Adrenal gland (tissue), 12 donors: ENCODE data around the gene MIER1. TPM values are rescaled to one million over a fixed set of nuclear protein-coding genes. Genes with fewer than 3 reads are reported as not detected.
"Not testable (repeated sequence)": the region's sequence is repeated elsewhere in the genome, so short reads cannot be mapped to it uniquely, and the experiment has no call there.

Experiments used
- DNase-seq, 7 donors: peaks; one replicate each; pipeline ENCODE4 v3.0.0-alpha.2; 2019 to 2020
- H3K27ac ChIP-seq, 5 donors: fragments of 200-600 bp; sonication (generic) in 4 of 5; 1 replicate in 3 of 5; 2 replicates in 2 of 5; pipeline versions ENCODE4 v1.5.1 to v1.8.0; 2016 to 2020; ENCODE audit warnings: mild to moderate bottlenecking in 1 of 5
- H3K27me3 ChIP-seq: fragments of 200-600 bp; 2 replicates; pipeline ENCODE4 v1.8.0; 2021
- H3K36me3 ChIP-seq, 2 donors: fragments of 200-600 bp; replicated peaks in 1 of 2; 1 replicate in 1 of 2; 2 replicates in 1 of 2; pipeline versions ENCODE4 v1.5.1 to v1.8.0; 2018 to 2022
- H3K4me1 ChIP-seq, 2 donors: fragments of 200-600 bp; replicated peaks in 1 of 2; 1 replicate in 1 of 2; 2 replicates in 1 of 2; pipeline versions ENCODE4 v1.5.1 to v1.8.0; 2018 to 2021
- H3K4me3 ChIP-seq, 4 donors: fragments of 200-600 bp; sonication (generic) in 3 of 4; one replicate each; pipeline ENCODE4 v1.5.1; 2016 to 2018
- H3K9me3 ChIP-seq, 3 donors: fragments of 200-600 bp; sonication (generic) in 1 of 3; replicated peaks in 1 of 3; 1 replicate in 2 of 3; 2 replicates in 1 of 3; pipeline versions ENCODE4 v1.5.1 to v1.8.0; 2016 to 2021
- POLR2A ChIP-seq, 2 donors: fragments of 450-650 bp; IDR thresholded peaks; one replicate each; pipeline ENCODE4 v1.6.1; 2017; ENCODE audit warnings: antibody characterized with exemption in 2 of 2, mild to moderate bottlenecking in 2 of 2, moderate library complexity in 1 of 2
- WGBS, 4 donors: extraction: QIAGEN DNeasy Blood & Tissue Kit in 2 of 4; methylation state at CpG; one replicate each; pipeline versions ENCODE4 v1.1.5 to v1.1.7; 2013 to 2017; 5-methylcytosine and 5-hydroxymethylcytosine counted together
- intact Hi-C, 2 donors: fragments of 100-400 bp; cut with DNase I; formaldehyde crosslinking; loops; one replicate each; pipeline versions ENCODE4 v1.14.1 to v1.15.0; 2022 to 2023
- polyA plus RNA-seq, 3 donors: library from polyadenylated mRNA; stranded (reverse); fragments of 200-250 nt in 2 of 3; fragments of 350-450 nt in 1 of 3; fragmentation: Illumina TruSeq in 1 of 3; extraction: RNeasy Lipid Tissue Mini Kit (QIAGEN cat#74804) in 1 of 3; gene quantifications; one replicate each; pipeline ENCODE4 v1.2.3, GENCODE V29; 2013 to 2014
- total RNA-seq, 9 donors: library from RNA; depleted of rRNA in 4 of 9; stranded (reverse); fragments of >200 nt in 4 of 9; fragments of 120-200 nt in 1 of 9; fragmentation: NEBNext Ultra II Directional in 1 of 9; extraction: Animal tissue kit (Norgen Biotek cat#: 25700) in 1 of 9; gene quantifications; one replicate each; pipeline versions ENCODE4 v1.1.0 to v1.2.4, GENCODE V29; 2013 to 2023
- TF ChIP-seq, protein P1 (sequence below), 6 experiments: fragments of 450-650 bp in 4 of 6; fragments of 200-600 bp in 2 of 6; sonication (generic) in 1 of 6; IDR thresholded peaks; 1 replicate in 5 of 6; 2 replicates in 1 of 6; pipeline versions ENCODE4 v1.5.1 to v1.8.0; 2016 to 2021; ENCODE audit warnings: antibody characterized with exemption in 6 of 6, mild to moderate bottlenecking in 2 of 6, moderate library complexity in 1 of 6
- donor health status: healthy with polysubstance abuse.
- donor health status: Bipolar disorder and iron deficiency.
- donor health status: DM: yes; HTN: yes; CAD: no.
- donor health status: DM: no; HTN: no; CAD: no.
- donor health status: DM: no; HTN: no; CAD: no.
- donor health status: DM: yes; HTN: yes; CAD: no.

The MIER1 gene
- total and polyA plus RNA-seq, 12 donors: 13.0 to 62.9 (median 37.3) TPM

DNA sequence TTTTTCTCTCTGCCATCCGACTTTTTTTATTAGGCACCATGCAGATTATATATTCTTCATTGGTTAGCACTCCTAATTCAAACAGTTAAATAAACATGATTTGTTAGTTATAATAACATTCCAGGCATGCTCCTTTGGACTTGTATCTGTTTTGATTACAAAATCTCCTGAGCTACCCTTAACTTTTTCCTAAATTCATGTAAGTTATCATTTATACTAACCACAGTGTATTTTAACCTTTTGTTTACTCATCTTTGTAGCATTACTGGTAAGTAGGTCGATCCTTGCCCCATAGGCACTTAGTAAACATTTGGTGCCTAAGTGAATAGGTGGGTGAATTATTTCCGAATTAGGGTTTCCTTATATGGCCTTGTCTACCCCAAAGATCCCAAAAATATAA lies 43.8 kb downstream of the MIER1 start:
- TF ChIP-seq POLR2A (IDR thresholded peaks at IDR 0.05): no peak
- TF ChIP-seq, protein P1, sequence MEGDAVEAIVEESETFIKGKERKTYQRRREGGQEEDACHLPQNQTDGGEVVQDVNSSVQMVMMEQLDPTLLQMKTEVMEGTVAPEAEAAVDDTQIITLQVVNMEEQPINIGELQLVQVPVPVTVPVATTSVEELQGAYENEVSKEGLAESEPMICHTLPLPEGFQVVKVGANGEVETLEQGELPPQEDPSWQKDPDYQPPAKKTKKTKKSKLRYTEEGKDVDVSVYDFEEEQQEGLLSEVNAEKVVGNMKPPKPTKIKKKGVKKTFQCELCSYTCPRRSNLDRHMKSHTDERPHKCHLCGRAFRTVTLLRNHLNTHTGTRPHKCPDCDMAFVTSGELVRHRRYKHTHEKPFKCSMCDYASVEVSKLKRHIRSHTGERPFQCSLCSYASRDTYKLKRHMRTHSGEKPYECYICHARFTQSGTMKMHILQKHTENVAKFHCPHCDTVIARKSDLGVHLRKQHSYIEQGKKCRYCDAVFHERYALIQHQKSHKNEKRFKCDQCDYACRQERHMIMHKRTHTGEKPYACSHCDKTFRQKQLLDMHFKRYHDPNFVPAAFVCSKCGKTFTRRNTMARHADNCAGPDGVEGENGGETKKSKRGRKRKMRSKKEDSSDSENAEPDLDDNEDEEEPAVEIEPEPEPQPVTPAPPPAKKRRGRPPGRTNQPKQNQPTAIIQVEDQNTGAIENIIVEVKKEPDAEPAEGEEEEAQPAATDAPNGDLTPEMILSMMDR (IDR thresholded peaks at IDR 0.05): no peak
- Histone ChIP-seq H3K27ac (no peak overlapping the region), H3K4me3 (no peak overlapping the region), H3K27me3 (no peaks in the 10 kb centered on the region), H3K9me3 (no peaks in the 10 kb centered on the region), H3K4me1 (peaks cover 0 to 2% of the 10 kb centered on the region in 2 donors), H3K36me3 (peaks cover 0 to 53% of the 10 kb centered on the region in 2 donors)
- intact Hi-C loops: no loop called here
- 69 to 90% (median 82%) methylated on average over 3 of the region's 3 CpGs for WGBS, 4 donors
- no peak for DNase-seq

DNA sequence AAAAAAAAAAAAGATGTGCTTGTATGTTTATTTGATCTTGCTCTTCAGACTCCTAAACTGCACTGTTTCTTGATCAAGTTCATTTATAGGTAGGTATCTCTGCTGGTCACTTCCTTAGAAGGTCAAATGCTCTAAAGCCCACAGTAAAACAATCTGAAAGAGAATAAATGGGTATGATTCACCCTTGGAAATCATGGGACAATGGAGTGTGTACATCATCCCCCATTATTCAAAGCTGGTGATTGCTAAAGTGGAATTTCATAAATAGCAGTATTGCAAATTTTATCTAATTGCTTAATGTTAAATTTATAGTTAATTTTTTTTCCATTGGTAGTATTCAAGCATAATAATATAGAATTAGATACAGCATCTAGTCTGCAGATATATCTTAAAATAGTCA lies 53.4 kb downstream of the MIER1 start:
- H3K36me3 ChIP-seq: peaks cover 0 to 40% of the 10 kb centered on the region in 2 donors
- no peak overlapping the region for H3K27ac ChIP-seq
- intact Hi-C loops: no loop called here
- TF ChIP-seq, protein P1 (IDR thresholded peaks at IDR 0.05): no peak
- TF ChIP-seq POLR2A (IDR thresholded peaks at IDR 0.05): no peak
- H3K4me3 ChIP-seq: no peak overlapping the region
- no peak for DNase-seq
- peaks cover 0 to 36% of the 10 kb centered on the region in 2 donors for H3K4me1 ChIP-seq
- no peaks in the 10 kb centered on the region for H3K27me3 ChIP-seq
- H3K9me3 ChIP-seq: no peaks in the 10 kb centered on the region

DNA sequence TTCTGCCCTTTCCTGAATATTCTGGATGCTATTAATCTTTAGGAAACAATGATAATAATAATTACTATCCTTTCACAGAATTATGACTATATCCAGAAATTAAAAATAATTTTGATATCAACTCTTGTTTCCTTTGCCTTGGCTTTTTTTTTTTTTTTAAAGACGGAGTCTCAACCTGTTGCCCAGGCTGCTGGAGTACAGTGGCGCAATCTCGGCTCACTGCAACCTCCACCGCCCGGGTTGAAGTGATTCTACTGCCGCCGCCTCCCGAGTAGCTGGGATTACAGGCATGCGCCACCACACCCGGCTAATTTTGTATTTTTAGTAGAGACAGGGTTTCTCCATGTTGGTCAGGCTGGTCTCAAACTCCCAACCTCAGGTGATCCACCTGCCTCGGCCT lies 54.8 kb downstream of the MIER1 start:
- intact Hi-C loops, H3K27me3 ChIP-seq, DNase-seq, H3K9me3 ChIP-seq, H3K27ac ChIP-seq, H3K4me3 ChIP-seq: not testable (repeated sequence)
- WGBS, 4 donors: 93 to 96% (median 95%) methylated on average over 11 of the region's 11 CpGs
- peaks cover 0 to 53% of the 10 kb centered on the region in 2 donors for H3K36me3 ChIP-seq
- H3K4me1 ChIP-seq: peaks cover 0 to 23% of the 10 kb centered on the region in 2 donors

DNA sequence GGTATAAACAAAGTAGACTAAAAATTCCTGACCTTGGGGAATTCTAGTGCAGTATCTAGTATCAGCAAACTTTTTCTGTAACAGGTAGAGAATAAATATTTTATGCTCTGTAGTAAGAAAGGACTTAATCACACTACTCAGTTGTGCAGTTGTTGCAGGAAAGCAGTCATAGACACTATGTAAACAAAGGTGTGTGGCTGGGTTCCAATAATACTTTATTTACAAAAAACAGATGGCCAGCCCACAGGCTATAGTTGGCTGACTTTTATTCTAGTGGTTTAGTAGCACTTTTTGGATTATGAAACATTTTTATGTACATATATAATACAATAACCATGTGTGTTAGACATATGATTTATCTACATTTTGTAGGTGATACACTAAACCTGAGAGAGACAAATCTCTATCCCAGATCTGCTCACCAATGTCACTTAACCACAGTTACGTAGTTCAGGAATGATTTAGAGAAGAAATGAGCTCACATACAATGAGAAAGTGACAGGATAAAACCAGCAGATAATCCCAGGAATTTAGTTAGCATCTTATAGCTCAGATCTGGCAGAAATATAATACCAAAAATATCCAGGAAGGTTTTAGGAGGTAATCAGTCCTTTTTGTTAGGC lies 56.1 kb downstream of the MIER1 start:
- H3K27ac ChIP-seq: peak overlapping the region in 4 of 5 donors; percentile 45 to 70 (median 64)
- peak overlapping the region in 1 of 4 donors; percentile 49 for H3K4me3 ChIP-seq
- TF ChIP-seq POLR2A (IDR thresholded peaks at IDR 0.05): no peak
- TF ChIP-seq, protein P1 (IDR thresholded peaks at IDR 0.05): no peak
- intact Hi-C loops: no loop called here
- H3K27me3 ChIP-seq: no peaks in the 10 kb centered on the region
- no peak for DNase-seq
- no peaks in the 10 kb centered on the region for H3K9me3 ChIP-seq
- H3K36me3 ChIP-seq: peaks cover 0 to 61% of the 10 kb centered on the region in 2 donors
- peaks cover 0 to 18% of the 10 kb centered on the region in 2 donors for H3K4me1 ChIP-seq
- WGBS, 4 donors: 19 to 39% (median 33%) methylated on average over 1 of the region's 1 CpG

DNA sequence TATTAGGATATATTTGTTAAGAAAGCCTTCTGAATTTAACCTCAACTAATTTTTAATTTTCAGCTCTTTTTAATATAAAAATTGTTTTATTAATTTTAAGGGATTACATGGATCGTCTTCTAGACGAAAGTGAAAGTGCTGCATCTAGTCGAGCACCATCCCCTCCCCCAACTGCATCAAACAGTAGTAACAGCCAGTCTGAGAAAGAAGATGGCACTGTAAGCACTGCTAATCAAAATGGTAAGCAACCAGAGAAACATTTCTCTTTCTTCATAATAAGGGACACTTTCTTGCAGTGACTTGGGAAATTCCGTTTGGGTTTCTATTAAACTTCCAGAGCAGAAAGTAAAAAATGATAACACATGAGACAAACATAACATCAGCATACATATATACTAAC lies 56.9 kb downstream of the MIER1 start:
- DNase-seq: peak; percentile 57 to 81 (median 71)
- WGBS, 4 donors: 12 to 25% (median 21%) methylated on average over 4 of the region's 4 CpGs
- no peaks in the 10 kb centered on the region for H3K27me3 ChIP-seq
- H3K27ac ChIP-seq: peak overlapping the region in 4 of 5 donors; percentile 45 to 70 (median 64)
- H3K4me1 ChIP-seq: peaks cover 0 to 22% of the 10 kb centered on the region in 2 donors
- H3K9me3 ChIP-seq: no peaks in the 10 kb centered on the region
- intact Hi-C loops: no loop called here
- peaks cover 0 to 67% of the 10 kb centered on the region in 2 donors for H3K36me3 ChIP-seq
- peak overlapping the region in 2 of 4 donors; percentile 26 to 49 for H3K4me3 ChIP-seq
- TF ChIP-seq, protein P1 (IDR thresholded peaks at IDR 0.05): no peak
- TF ChIP-seq POLR2A (IDR thresholded peaks at IDR 0.05): no peak
